Kidney (tissue), 14 donors: ENCODE data around the gene CORO1C. TPM values are rescaled to one million over a fixed set of nuclear protein-coding genes. Genes with fewer than 3 reads are reported as not detected.

ENCODE experiments used
- DNase-seq, 5 donors: peaks; one replicate each; pipeline ENCODE4 v3.0.0-alpha.2; 2013 to 2020
- FAIRE-seq: peaks from 2 replicates; lab custom pipeline; 2012; peaks lifted over from hg19 to GRCh38; lab: Jason Lieb, UNC
- H3K27ac ChIP-seq, 2 donors: one replicate each; pipeline ENCODE4 v1.7.0; 2013; ENCODE audit warnings: low read depth in 2 of 2, low read length in 2 of 2, inconsistent platforms in 1 of 2
- H3K27me3 ChIP-seq: one replicate; pipeline ENCODE4 v1.7.1; 2013; ENCODE audit warnings: low read length, inconsistent platforms; ENCODE audit not compliant: control insufficient read depth, insufficient read depth
- H3K36me3 ChIP-seq, 3 donors: one replicate each; pipeline versions ENCODE4 v1.7.0 to v1.7.1; 2013; ENCODE audit warnings: low read length in 3 of 3, control low read depth in 1 of 3, inconsistent platforms in 1 of 3; ENCODE audit not compliant: insufficient read depth in 3 of 3, control insufficient read depth in 2 of 3
- H3K4me1 ChIP-seq, 3 donors: one replicate each; pipeline versions ENCODE4 v1.7.0 to v1.7.1; 2013; ENCODE audit warnings: low read length in 3 of 3, inconsistent platforms in 1 of 3, low read depth in 1 of 3; ENCODE audit not compliant: control insufficient read depth in 2 of 3, insufficient read depth in 2 of 3
- H3K4me3 ChIP-seq, 3 donors: one replicate each; pipeline versions ENCODE4 v1.7.0 to v1.8.1; 2013; ENCODE audit warnings: low read length in 3 of 3, control low read depth in 1 of 3, inconsistent platforms in 1 of 3
- H3K9ac ChIP-seq, 3 donors: one replicate each; pipeline versions ENCODE4 v1.7.0 to v1.7.1; 2013; ENCODE audit warnings: low read length in 3 of 3, control low read depth in 1 of 3, inconsistent platforms in 1 of 3
- H3K9me3 ChIP-seq, 3 donors: one replicate each; pipeline versions ENCODE4 v1.7.0 to v1.7.1; 2013; ENCODE audit warnings: low read length in 3 of 3, control low read depth in 1 of 3, inconsistent platforms in 1 of 3; ENCODE audit not compliant: control insufficient read depth in 2 of 3, insufficient read depth in 1 of 3
- intact Hi-C: fragments of 100-400 bp; cut with DNase I; formaldehyde crosslinking; loops from one replicate; pipeline ENCODE4 v1.11.1; 2022
- polyA plus RNA-seq: library from polyadenylated mRNA; stranded (reverse); fragments of 350-450 nt; fragmentation: Illumina TruSeq; extraction: RNeasy Lipid Tissue Mini Kit (QIAGEN cat#74804); gene quantifications from one replicate; pipeline ENCODE4 v1.2.3, GENCODE V29; 2014; ENCODE audit warnings: low read depth, low replicate concordance; ENCODE audit not compliant: insufficient read depth
- total RNA-seq: library from RNA; stranded (reverse); fragmentation: NEBNext Ultra II Directional; extraction: Animal tissue kit (Norgen Biotek cat#: 25700); gene quantifications from one replicate; pipeline ENCODE4 v1.2.1, GENCODE V29; 2021
- TF ChIP-seq, protein P1 (sequence below): IDR thresholded peaks from 3 replicates; pipeline ENCODE4 v1.5.1; 2012; ENCODE audit warnings: mild to moderate bottlenecking, moderate library complexity, borderline replicate concordance; ENCODE audit not compliant: insufficient read depth; ENCODE audit errors: extremely low read depth
- donor health status: control.
- donor health status: control.
- donor health status: control.
- donor health status: control.
- donor health status: control.
- donor health status: DM: yes; HTN: yes; CAD: no.
- donor health status: Normal renal cell carcinoma (clear cell type).

Gene CORO1C
- total and polyA plus RNA-seq, 2 donors from 2014 or later: 16.6 to 104 TPM

- Histone ChIP-seq H3K4me3 (no peak overlapping the region), H3K9me3 (no peaks in the 10 kb centered on the region), H3K27me3 (no peaks in the 10 kb centered on the region), H3K36me3 (no peaks in the 10 kb centered on the region), H3K9ac (no peak overlapping the region), H3K4me1 (no peaks in the 10 kb centered on the region), H3K27ac (no peak overlapping the region)
- TF ChIP-seq, protein P1, sequence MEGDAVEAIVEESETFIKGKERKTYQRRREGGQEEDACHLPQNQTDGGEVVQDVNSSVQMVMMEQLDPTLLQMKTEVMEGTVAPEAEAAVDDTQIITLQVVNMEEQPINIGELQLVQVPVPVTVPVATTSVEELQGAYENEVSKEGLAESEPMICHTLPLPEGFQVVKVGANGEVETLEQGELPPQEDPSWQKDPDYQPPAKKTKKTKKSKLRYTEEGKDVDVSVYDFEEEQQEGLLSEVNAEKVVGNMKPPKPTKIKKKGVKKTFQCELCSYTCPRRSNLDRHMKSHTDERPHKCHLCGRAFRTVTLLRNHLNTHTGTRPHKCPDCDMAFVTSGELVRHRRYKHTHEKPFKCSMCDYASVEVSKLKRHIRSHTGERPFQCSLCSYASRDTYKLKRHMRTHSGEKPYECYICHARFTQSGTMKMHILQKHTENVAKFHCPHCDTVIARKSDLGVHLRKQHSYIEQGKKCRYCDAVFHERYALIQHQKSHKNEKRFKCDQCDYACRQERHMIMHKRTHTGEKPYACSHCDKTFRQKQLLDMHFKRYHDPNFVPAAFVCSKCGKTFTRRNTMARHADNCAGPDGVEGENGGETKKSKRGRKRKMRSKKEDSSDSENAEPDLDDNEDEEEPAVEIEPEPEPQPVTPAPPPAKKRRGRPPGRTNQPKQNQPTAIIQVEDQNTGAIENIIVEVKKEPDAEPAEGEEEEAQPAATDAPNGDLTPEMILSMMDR: no peak
- intact Hi-C loops: no loop called here
- no peak for DNase-seq
- FAIRE-seq: no peak
Measured at GRCh38 chr12:108599948-108600701, 131.2 kb downstream of the CORO1C start.

- DNase-seq (peak in 1 of 5 donors; percentile 42), FAIRE-seq (no peak)
- Histone ChIP-seq H3K4me3 (no peak overlapping the region), H3K27ac (no peak overlapping the region), H3K36me3 (no peaks in the 10 kb centered on the region), H3K9ac (no peak overlapping the region), H3K27me3 (no peaks in the 10 kb centered on the region), H3K9me3 (no peaks in the 10 kb centered on the region), H3K4me1 (no peaks in the 10 kb centered on the region)
- intact Hi-C loops: no loop called here
- TF ChIP-seq, protein P1: no peak
Measured at GRCh38 chr12:108599541-108599940, 131.8 kb downstream of the CORO1C start.

DNA sequence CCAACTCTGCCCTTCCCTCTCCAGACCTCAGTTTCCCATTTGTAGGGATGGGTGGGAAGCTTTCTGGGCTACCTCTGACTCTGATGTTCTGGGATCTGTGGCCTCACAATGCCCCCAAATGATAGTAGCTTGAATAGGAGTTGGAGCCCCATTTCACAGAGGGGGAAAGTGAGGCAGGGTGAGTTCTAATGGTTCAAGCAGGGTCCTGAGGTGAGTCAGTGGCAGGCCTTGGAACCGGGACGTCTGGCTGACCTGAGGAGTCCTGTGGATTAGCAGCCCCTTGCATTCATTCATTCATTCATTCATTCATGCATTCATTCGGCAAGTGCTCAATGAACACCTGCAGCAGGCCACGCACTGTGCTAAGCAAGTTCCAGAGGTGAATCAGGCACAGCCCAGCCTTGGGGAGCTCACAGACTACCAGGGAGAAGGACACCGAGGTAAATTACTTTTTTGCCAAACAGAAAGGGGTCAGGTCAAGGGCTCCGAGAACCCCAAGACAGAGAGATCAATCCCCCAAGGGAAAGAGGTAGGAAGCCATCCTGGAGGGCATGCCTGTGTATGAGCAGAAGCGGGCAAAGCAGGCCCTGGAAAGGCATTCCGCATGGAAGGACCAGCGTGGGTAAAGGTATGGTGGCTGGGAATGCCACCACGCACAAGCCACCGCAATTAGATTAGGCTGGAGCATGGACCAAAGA lies 132.6 kb downstream of the CORO1C start:
- intact Hi-C loops: no loop called here
- H3K27ac ChIP-seq: no peak overlapping the region

More for the DNA sequence above, 132.6 kb downstream of the CORO1C start:
- Histone ChIP-seq H3K27me3 (no peaks in the 10 kb centered on the region), H3K4me3 (no peak overlapping the region), H3K36me3 (no peaks in the 10 kb centered on the region), H3K9me3 (no peaks in the 10 kb centered on the region), H3K4me1 (no peaks in the 10 kb centered on the region), H3K9ac (no peak overlapping the region)
- FAIRE-seq (no peak), DNase-seq (peak in 1 of 5 donors; percentile 30)
- TF ChIP-seq, protein P1: no peak
